DND-41 (cell line): Measurements from ENCODE around the gene BICC1.

Experiments
- ATAC-seq: fragments of 200-7000 bp; cut with Tn5 transposase; 3 replicates; pipeline ENCODE4 v1.9.1; 2021; ENCODE audit warnings: low read depth; ENCODE audit not compliant: insufficient read depth
- DNase-seq: peaks from one replicate; pipeline ENCODE4 v3.0.0-alpha.2; 2020
- H2AFZ ChIP-seq: 2 replicates; pipeline ENCODE4 v1.6.0; 2012; ENCODE audit warnings: low read depth, low read length
- H3K27ac ChIP-seq: 2 replicates; pipeline ENCODE4 v1.5.1; 2012; ENCODE audit warnings: low read length, inconsistent platforms
- H3K27me3 ChIP-seq: fragments of 200-600 bp; sonication (generic); 2 replicates; pipeline ENCODE4 v1.6.0; 2012; ENCODE audit warnings: low read length, mild to moderate bottlenecking, inconsistent platforms; ENCODE audit not compliant: insufficient read depth, poor library complexity
- H3K36me3 ChIP-seq: 2 replicates; pipeline ENCODE4 v1.5.1; 2012; ENCODE audit warnings: low read length, inconsistent platforms; ENCODE audit not compliant: insufficient read depth
- H3K4me1 ChIP-seq: 2 replicates; pipeline ENCODE4 v1.5.1; 2012; ENCODE audit warnings: mild to moderate bottlenecking, low read length; ENCODE audit not compliant: insufficient read depth
- H3K4me2 ChIP-seq: 2 replicates; pipeline ENCODE4 v1.6.0; 2012; ENCODE audit warnings: mild to moderate bottlenecking, moderate library complexity, low read length, inconsistent platforms; ENCODE audit not compliant: insufficient read depth
- H3K4me3 ChIP-seq, 2 experiments: fragments of 200-600 bp in 1 of 2; shearing (Covaris generic) in 1 of 2; 2 replicates each; pipeline ENCODE4 v1.5.1; 2012 to 2016; ENCODE audit warnings: inconsistent platforms in 2 of 2, low read length in 2 of 2, mild to moderate bottlenecking in 2 of 2, low read depth in 1 of 2, moderate library complexity in 1 of 2
- H3K79me2 ChIP-seq: 2 replicates; pipeline ENCODE4 v1.6.0; 2012; ENCODE audit warnings: low read length, inconsistent platforms; ENCODE audit not compliant: insufficient read depth
- H3K9ac ChIP-seq: 2 replicates; pipeline ENCODE4 v1.6.0; 2012; ENCODE audit warnings: low read depth, mild to moderate bottlenecking, inconsistent platforms, low read length, moderate library complexity
- H3K9me3 ChIP-seq: 2 replicates; pipeline ENCODE4 v1.5.1; 2012; ENCODE audit warnings: low read length, moderate library complexity, mild to moderate bottlenecking, inconsistent platforms; ENCODE audit not compliant: insufficient read depth, severe bottlenecking
- H4K20me1 ChIP-seq: 2 replicates; pipeline ENCODE4 v1.6.0; 2012; ENCODE audit warnings: low read length; ENCODE audit not compliant: insufficient read depth
- EZH2 ChIP-seq: IDR thresholded peaks from 3 replicates; pipeline ENCODE4 v1.6.1; 2012; ENCODE audit warnings: borderline replicate concordance, low read depth, mild to moderate bottlenecking, moderate library complexity, low read length, inconsistent platforms; ENCODE audit not compliant: severe bottlenecking
- TF ChIP-seq, protein P1 (sequence below): IDR thresholded peaks from 2 replicates; pipeline ENCODE4 v1.5.1; 2012; ENCODE audit warnings: borderline replicate concordance, low read length, moderate library complexity, mild to moderate bottlenecking; ENCODE audit not compliant: poor library complexity, severe bottlenecking; ENCODE audit errors: extremely low read depth

The BICC1 gene

DNA sequence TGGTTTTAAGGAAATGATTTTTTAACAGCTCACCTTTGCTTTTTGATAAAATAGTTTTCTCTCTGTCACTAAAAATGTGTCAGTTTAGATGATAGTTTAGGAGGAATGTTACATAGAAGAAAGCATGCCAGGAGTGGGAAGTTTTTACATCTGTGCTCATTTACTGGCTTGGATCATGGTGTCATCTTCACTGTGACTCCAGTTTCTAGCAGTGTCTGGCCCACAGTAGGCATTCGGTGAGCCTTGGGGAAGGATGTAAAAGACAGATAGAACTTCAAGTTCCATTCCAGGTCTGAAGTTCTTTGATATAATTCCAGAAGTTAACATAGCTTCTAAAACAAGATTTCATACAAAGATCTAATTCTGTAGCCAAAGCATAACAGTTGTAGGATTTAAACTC lies 259.2 kb downstream of the BICC1 start:
- Histone ChIP-seq H3K79me2 (no peaks in the 10 kb centered on the region), H3K36me3 (no peaks in the 10 kb centered on the region), H3K4me2 (no peak overlapping the region), H3K4me3 (no peak overlapping the region), H4K20me1 (no peaks in the 10 kb centered on the region), H3K9ac (no peak overlapping the region), H3K4me1 (no peaks in the 10 kb centered on the region), H3K9me3 (no peaks in the 10 kb centered on the region), H3K27ac (no peak overlapping the region), H3K27me3 (no peaks in the 10 kb centered on the region), H2AFZ (no peak overlapping the region)
- DNase-seq (no peak), ATAC-seq (no peak)
- no peak for TF ChIP-seq EZH2
- TF ChIP-seq, protein P1, sequence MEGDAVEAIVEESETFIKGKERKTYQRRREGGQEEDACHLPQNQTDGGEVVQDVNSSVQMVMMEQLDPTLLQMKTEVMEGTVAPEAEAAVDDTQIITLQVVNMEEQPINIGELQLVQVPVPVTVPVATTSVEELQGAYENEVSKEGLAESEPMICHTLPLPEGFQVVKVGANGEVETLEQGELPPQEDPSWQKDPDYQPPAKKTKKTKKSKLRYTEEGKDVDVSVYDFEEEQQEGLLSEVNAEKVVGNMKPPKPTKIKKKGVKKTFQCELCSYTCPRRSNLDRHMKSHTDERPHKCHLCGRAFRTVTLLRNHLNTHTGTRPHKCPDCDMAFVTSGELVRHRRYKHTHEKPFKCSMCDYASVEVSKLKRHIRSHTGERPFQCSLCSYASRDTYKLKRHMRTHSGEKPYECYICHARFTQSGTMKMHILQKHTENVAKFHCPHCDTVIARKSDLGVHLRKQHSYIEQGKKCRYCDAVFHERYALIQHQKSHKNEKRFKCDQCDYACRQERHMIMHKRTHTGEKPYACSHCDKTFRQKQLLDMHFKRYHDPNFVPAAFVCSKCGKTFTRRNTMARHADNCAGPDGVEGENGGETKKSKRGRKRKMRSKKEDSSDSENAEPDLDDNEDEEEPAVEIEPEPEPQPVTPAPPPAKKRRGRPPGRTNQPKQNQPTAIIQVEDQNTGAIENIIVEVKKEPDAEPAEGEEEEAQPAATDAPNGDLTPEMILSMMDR, result no peak

DNA sequence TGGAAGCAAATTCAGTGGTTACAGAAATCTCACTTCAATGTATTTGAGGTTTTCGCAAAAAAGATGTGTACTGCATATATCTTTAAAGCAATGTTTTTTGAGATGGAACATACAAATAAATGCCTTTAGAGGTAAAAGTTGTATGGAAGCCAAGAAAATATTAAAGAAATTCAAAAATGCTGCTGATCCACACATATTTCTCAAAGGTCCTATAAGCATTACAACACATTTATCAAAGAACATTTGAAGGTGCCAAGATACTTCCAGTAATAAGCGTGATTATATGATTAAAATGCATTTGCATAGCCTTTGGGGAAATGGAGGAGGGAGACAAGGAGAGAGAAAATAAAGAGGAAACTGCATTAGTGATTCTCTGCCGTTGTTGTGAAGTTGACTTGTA lies 260.1 kb downstream of the BICC1 start:
- H3K4me3 ChIP-seq, result no peak overlapping the region
- H3K36me3 ChIP-seq, result no peaks in the 10 kb centered on the region
- DNase-seq (no peak), ATAC-seq (no peak)
- TF ChIP-seq, protein P1, result no peak
- no peak for TF ChIP-seq EZH2
- no peaks in the 10 kb centered on the region for H3K9me3 ChIP-seq
- no peaks in the 10 kb centered on the region for H3K4me1 ChIP-seq
- no peaks in the 10 kb centered on the region for H3K79me2 ChIP-seq
- no peaks in the 10 kb centered on the region for H3K27me3 ChIP-seq
- no peak overlapping the region for H3K9ac ChIP-seq
- no peak overlapping the region for H3K4me2 ChIP-seq
- H3K27ac ChIP-seq, result no peak overlapping the region
- H2AFZ ChIP-seq, result no peak overlapping the region
- no peaks in the 10 kb centered on the region for H4K20me1 ChIP-seq

DNA sequence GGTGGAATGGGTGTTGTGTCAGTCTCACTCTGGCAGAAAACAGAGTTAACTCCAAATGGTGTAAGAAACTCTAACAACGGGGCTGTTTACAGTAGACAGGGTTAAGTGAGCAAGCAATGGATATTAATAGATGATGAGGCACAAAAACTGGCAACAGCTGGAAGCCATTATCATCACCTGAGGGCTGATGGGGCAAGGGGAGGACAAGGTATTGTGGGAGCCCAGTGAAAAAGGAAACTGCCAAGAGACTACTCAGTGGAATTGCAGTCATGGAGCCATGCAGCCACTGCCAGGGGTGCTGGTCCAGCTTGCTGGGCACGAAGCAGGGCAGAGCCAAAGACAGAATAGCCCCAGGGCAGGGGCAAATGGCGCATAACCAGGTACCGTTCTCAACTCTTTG lies 260.7 kb downstream of the BICC1 start:
- no peaks in the 10 kb centered on the region for H3K4me1 ChIP-seq
- no peak overlapping the region for H3K9ac ChIP-seq
- no peaks in the 10 kb centered on the region for H3K79me2 ChIP-seq
- no peaks in the 10 kb centered on the region for H3K9me3 ChIP-seq
- TF ChIP-seq, protein P1, result no peak
- no peak for TF ChIP-seq EZH2
- H3K27ac ChIP-seq, result no peak overlapping the region
- no peaks in the 10 kb centered on the region for H3K36me3 ChIP-seq
- H2AFZ ChIP-seq, result no peak overlapping the region
- no peak for DNase-seq
- no peak overlapping the region for H3K4me2 ChIP-seq
- no peaks in the 10 kb centered on the region for H4K20me1 ChIP-seq
- no peak overlapping the region for H3K4me3 ChIP-seq
- no peaks in the 10 kb centered on the region for H3K27me3 ChIP-seq
- ATAC-seq, result no peak

DNA sequence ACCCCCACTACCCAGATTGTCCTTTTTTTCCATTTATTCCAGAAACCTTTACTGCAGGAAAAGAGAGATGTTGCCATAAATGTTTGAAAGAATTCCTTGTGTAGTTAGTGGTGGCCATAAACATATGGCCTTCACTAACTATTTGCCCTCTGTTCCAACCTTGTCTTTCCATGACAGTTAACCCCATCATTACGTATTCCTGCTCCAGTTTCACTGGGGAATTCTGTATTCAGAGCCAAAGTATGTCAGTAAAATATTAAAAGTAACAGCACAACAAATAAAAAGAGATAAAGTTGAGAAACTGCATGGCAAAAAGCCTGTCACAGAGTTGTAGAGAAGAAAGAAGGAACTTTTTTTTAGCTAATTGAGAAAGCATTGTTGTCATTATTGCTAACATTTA lies 261.3 kb downstream of the BICC1 start:
- Histone ChIP-seq H3K27me3 (no peaks in the 10 kb centered on the region), H3K79me2 (no peaks in the 10 kb centered on the region), H3K4me2 (no peak overlapping the region), H2AFZ (no peak overlapping the region), H3K36me3 (no peaks in the 10 kb centered on the region), H3K9me3 (no peaks in the 10 kb centered on the region), H3K9ac (no peak overlapping the region), H3K4me1 (no peaks in the 10 kb centered on the region), H3K27ac (no peak overlapping the region), H3K4me3 (no peak overlapping the region), H4K20me1 (no peaks in the 10 kb centered on the region)
- DNase-seq (no peak), ATAC-seq (no peak)
- TF ChIP-seq, protein P1, result no peak
- no peak for TF ChIP-seq EZH2
